ENCODE data around the gene MRPL41.
A peak's percentile ranks its signal among the peaks of the same experiment; 100 is the strongest.
"Not testable (repeated sequence)": the region's sequence is repeated elsewhere in the genome, so short reads cannot be mapped to it uniquely, and the experiment has no call there.

MRPL41 gene

GRCh38 chr9:137552022-137552768, 516 bp downstream of the MRPL41 start:
- peak overlapping the region; percentile 82 for H3K4me3 ChIP-seq (ENCODE audit: low read depth, low read length)

- not testable (repeated sequence) for H3K4me3 ChIP-seq (ENCODE audit: low read depth, low read length)
Observed at GRCh38 chr9:137553654-137554053, 2.0 kb downstream of the MRPL41 start.

- no peak overlapping the region for H3K4me3 ChIP-seq (ENCODE audit: low read depth, low read length)
Observed at GRCh38 chr9:137554349-137554748, 2.7 kb downstream of the MRPL41 start.

GRCh38 chr9:137555179-137555578, 3.5 kb downstream of the MRPL41 start:
- no peak overlapping the region for H3K4me3 ChIP-seq (ENCODE audit: low read depth, low read length)

- no peak overlapping the region for H3K4me3 ChIP-seq (ENCODE audit: low read depth, low read length)
Observed at GRCh38 chr9:137556069-137556838, 4.6 kb downstream of the MRPL41 start.

GRCh38 chr9:137558127-137558526, 6.4 kb downstream of the MRPL41 start:
- H3K4me3 ChIP-seq (ENCODE audit: low read depth, low read length): no peak overlapping the region

- H3K4me3 ChIP-seq (ENCODE audit: low read depth, low read length): no peak overlapping the region
Observed at GRCh38 chr9:137564134-137564533, 12.5 kb downstream of the MRPL41 start.

GRCh38 chr9:137564817-137565411, 13.2 kb downstream of the MRPL41 start:
- H3K4me3 ChIP-seq (ENCODE audit: low read depth, low read length): no peak overlapping the region

- H3K4me3 ChIP-seq (ENCODE audit: low read depth, low read length): not testable (repeated sequence)
Observed at GRCh38 chr9:137568445-137568844, 16.8 kb downstream of the MRPL41 start.

GRCh38 chr9:137569609-137570203, 18.0 kb downstream of the MRPL41 start:
- no peak overlapping the region for H3K4me3 ChIP-seq (ENCODE audit: low read depth, low read length)

- no peak overlapping the region for H3K4me3 ChIP-seq (ENCODE audit: low read depth, low read length)
Observed at GRCh38 chr9:137570566-137570965, 18.9 kb downstream of the MRPL41 start.

GRCh38 chr9:137574192-137574591, 22.5 kb downstream of the MRPL41 start:
- H3K4me3 ChIP-seq (ENCODE audit: low read depth, low read length): no peak overlapping the region

GRCh38 chr9:137575364-137575715, 23.7 kb downstream of the MRPL41 start:
- H3K4me3 ChIP-seq (ENCODE audit: low read depth, low read length): no peak overlapping the region

GRCh38 chr9:137575716-137576411, 24.2 kb downstream of the MRPL41 start:
- no peak overlapping the region for H3K4me3 ChIP-seq (ENCODE audit: low read depth, low read length)

- peak within 1 kb of the TSS; percentile 79 for H3K4me3 ChIP-seq (ENCODE audit: low read depth, low read length)
Observed at GRCh38 chr9:137578518-137579258, 27.0 kb downstream of the MRPL41 start, which contains the start of gene DPH7. Gene DPH7 (minus strand): TSS chr9:137578925. CDS start chr9:137578777, 148 bp downstream.

- H3K4me3 ChIP-seq (ENCODE audit: low read depth, low read length): peak overlapping the region; percentile 79
Observed at GRCh38 chr9:137579259-137579604, 27.6 kb downstream of the MRPL41 start.

- no peak overlapping the region for H3K4me3 ChIP-seq (ENCODE audit: low read depth, low read length)
Observed at GRCh38 chr9:137580209-137580953, 28.7 kb downstream of the MRPL41 start.

GRCh38 chr9:137580954-137581322, 29.3 kb downstream of the MRPL41 start:
- H3K4me3 ChIP-seq (ENCODE audit: low read depth, low read length): no peak overlapping the region
